ENCODE results near the gene RNASE13.

Gene RNASE13

GRCh38 chr14:21003788-21004346, 30.7 kb downstream of the RNASE13 start:
- no peak overlapping the region for H3K4me3 ChIP-seq (replicated peaks in 1 of 2; ENCODE audit: low read depth in 2 of 2, low read length in 2 of 2)
- DNase-seq (ENCODE audit: low read depth in 2 of 2), result no peak
- no peak for TF ChIP-seq CTCF (IDR thresholded peaks at IDR 0.05; ENCODE audit: low read depth, low read length)

- no peak for DNase-seq (ENCODE audit: low read depth in 2 of 2)
- TF ChIP-seq CTCF (IDR thresholded peaks at IDR 0.05; ENCODE audit: low read depth, low read length), result no peak
- no peak overlapping the region for H3K4me3 ChIP-seq (replicated peaks in 1 of 2; ENCODE audit: low read depth in 2 of 2, low read length in 2 of 2)
Observed at GRCh38 chr14:21001218-21001617, 33.4 kb downstream of the RNASE13 start.

- TF ChIP-seq CTCF (IDR thresholded peaks at IDR 0.05; ENCODE audit: low read depth, low read length), result no peak
- DNase-seq (ENCODE audit: low read depth in 2 of 2), result no peak
- H3K4me3 ChIP-seq (replicated peaks in 1 of 2; ENCODE audit: low read depth in 2 of 2, low read length in 2 of 2), result no peak overlapping the region
Observed at GRCh38 chr14:20999591-20999990, 35.0 kb downstream of the RNASE13 start.

- H3K4me3 ChIP-seq (replicated peaks in 1 of 2; ENCODE audit: low read depth in 2 of 2, low read length in 2 of 2), result no peak within 1 kb of the TSS
- no peak for TF ChIP-seq CTCF (IDR thresholded peaks at IDR 0.05; ENCODE audit: low read depth, low read length)
- DNase-seq (ENCODE audit: low read depth in 2 of 2), result peak; percentile 66 to 80
Observed at GRCh38 chr14:20998674-20999366, 35.8 kb downstream of the RNASE13 start, which contains the start of gene SLC39A2. SLC39A2 (plus strand) TSS chr14:20999293; CDS start chr14:20999447, 154 bp downstream.

GRCh38 chr14:20998139-20998538, 36.5 kb downstream of the RNASE13 start:
- DNase-seq (ENCODE audit: low read depth in 2 of 2), result no peak
- H3K4me3 ChIP-seq (replicated peaks in 1 of 2; ENCODE audit: low read depth in 2 of 2, low read length in 2 of 2), result no peak overlapping the region
- TF ChIP-seq CTCF (IDR thresholded peaks at IDR 0.05; ENCODE audit: low read depth, low read length), result no peak

GRCh38 chr14:20997564-20997963, 37.0 kb downstream of the RNASE13 start:
- DNase-seq (ENCODE audit: low read depth in 2 of 2), result no peak
- TF ChIP-seq CTCF (IDR thresholded peaks at IDR 0.05; ENCODE audit: low read depth, low read length), result no peak
- no peak overlapping the region for H3K4me3 ChIP-seq (replicated peaks in 1 of 2; ENCODE audit: low read depth in 2 of 2, low read length in 2 of 2)
